Right renal cortex interstitium (tissue), 3 donors: ENCODE measurements around the gene RBM39. TPM values are rescaled to one million over a fixed set of nuclear protein-coding genes. Genes with fewer than 3 reads are reported as not detected.

Experiments
- polyA plus RNA-seq, 3 donors: library from polyadenylated mRNA; unstranded; fragments of 120-200 nt; gene quantifications; one replicate each; pipeline ENCODE4 v1.2.1, GENCODE V29; 2013; ENCODE audit not compliant: insufficient read length in 3 of 3

RBM39 gene
- polyA plus RNA-seq, 3 donors: 567 to 645 (median 630) TPM

Other genes starting within 250 kb of the RBM39 start
- gene C20orf173, start 212.6 kb downstream of the RBM39 start, polyA plus RNA-seq: not detected
- 100 to 1,000 TPM; 341 to 374 (median 348) TPM for gene ERGIC3, start 200.2 kb downstream of the RBM39 start, polyA plus RNA-seq
- gene SPAG4, start 126.4 kb downstream of the RBM39 start, polyA plus RNA-seq: 1 to 10 TPM; 2.2 to 3.3 (median 2.3) TPM
- 100 to 1,000 TPM; 176 to 179 (median 178) TPM for gene CPNE1, start 77.4 kb downstream of the RBM39 start, polyA plus RNA-seq
- gene RBM12, start 77.4 kb downstream of the RBM39 start, polyA plus RNA-seq: 100 to 1,000 TPM in 1 of 3 donors, 10 to 100 TPM in 2; 98.4 to 102 (median 99.7) TPM
- 10 to 100 TPM; 32.1 to 34.3 (median 33.1) TPM for gene NFS1, start 42.9 kb downstream of the RBM39 start, polyA plus RNA-seq
- 10 to 100 TPM; 42.4 to 63.5 (median 53.4) TPM for gene ROMO1, start 42.9 kb downstream of the RBM39 start, polyA plus RNA-seq
- gene PHF20, start 29.8 kb upstream of the RBM39 start, polyA plus RNA-seq: 10 to 100 TPM; 38.7 to 43.9 (median 41.6) TPM
- 10 to 100 TPM; 22.2 to 27.8 (median 25.7) TPM for gene SCAND1, start 212.2 kb upstream of the RBM39 start, polyA plus RNA-seq
- gene CNBD2, start 226.3 kb upstream of the RBM39 start, polyA plus RNA-seq: under 1 TPM; 0.56 to 0.82 (median 0.79) TPM